ENCODE data around the gene DOK7.
"Not testable (repeated sequence)": the region's sequence is repeated elsewhere in the genome, so short reads cannot be mapped to it uniquely, and the experiment has no call there.

DOK7 gene

DNA sequence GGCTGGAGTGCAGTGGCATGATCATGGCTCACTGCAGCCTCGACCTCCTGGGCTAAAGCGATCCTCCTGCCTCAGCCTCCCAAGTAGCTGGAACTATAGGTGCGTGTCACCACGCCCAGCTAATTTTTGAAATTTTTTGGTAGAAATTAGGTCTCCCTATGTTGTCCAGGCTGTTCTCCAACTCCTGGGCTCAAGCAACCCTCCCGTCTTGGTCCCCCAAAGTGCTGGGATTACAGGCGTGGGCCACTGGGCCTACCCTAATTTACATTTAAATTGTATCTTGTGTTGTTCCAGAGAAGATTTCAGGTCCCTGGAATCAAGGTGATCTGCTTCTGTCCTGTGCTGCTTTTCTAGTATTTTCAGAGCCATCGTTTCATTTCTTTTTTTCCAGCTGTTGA is 70.3 kb downstream of the DOK7 start:
- no peak for DNase-seq (ENCODE audit: low read depth)

DNA sequence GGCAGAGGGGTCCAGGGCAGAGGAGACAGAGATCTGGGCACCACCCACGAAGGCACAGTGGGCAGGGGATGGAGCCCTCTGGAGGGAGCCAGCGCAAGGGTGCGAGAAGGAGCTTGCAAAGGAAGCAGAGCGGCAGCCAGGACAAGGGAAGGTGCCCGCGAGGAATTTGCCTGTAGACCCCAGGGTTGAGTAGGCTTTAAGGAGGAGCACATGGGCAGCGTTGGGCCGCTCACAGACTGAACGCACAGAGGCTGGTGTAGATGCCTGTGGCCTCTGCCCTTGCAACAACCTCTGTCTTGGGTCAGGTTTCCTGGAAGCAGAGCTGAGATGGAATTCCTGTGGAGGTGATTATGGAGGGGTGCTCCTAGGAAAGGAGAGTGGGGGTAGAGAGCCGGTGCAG is 72.7 kb downstream of the DOK7 start:
- DNase-seq (ENCODE audit: low read depth): not testable (repeated sequence)

DNA sequence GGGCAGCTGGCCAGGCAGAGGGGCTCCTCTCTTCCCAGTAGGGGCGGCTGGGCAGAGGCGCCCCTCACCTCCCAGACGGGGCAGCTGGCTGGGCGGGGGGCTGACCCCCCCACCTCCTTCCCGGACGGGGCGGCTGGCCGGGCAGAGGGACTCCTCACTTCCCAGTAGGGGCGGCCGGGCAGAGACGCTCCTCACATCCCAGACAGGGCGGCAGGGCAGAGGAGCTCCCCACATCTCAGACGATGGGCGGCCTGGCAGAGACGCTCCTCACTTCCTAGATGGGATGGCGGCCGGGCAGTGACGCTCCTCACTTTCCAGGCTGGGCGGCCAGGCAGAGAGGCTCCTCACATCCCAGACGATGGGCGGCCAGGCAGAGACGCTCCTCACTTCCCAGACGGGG is 75.8 kb downstream of the DOK7 start:
- not testable (repeated sequence) for DNase-seq (ENCODE audit: low read depth)

DNA sequence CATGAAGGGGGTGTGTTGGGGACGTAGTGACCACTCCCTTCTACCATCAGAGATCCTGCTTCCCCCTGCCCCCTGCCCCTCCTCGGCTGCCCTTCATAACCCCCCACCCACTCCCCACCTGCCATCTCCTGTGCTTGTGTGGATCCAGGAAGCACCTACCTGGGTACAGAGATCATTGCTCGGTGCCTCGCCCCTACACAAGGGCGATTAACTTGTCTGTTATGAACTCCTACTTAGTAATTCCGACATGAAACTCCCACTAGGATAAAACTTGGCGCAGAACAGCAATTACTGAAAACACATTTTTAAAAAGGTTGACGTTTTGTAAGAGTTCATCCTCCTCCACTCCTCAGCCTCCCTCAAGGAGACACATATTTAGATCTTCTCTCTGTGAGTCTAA is 80.3 kb downstream of the DOK7 start:
- DNase-seq (ENCODE audit: low read depth): not testable (repeated sequence)
